GM18873 (cell line): ENCODE measurements around the gene USP9X.
"Not testable (repeated sequence)": the region's sequence is repeated elsewhere in the genome, so short reads cannot be mapped to it uniquely, and the experiment has no call there.

Source experiments
- ATAC-seq: cut with Tn5 transposase; IDR thresholded peaks from one replicate; pipeline ENCODE4 v1.9.1; 2021; ENCODE audit warnings: mild to moderate bottlenecking, moderate library complexity, moderate number of reproducible peaks; ENCODE audit not compliant: unreplicated experiment, low FRiP score

USP9X gene

GRCh38 chrX:41265615-41266014 is 180.4 kb downstream of the USP9X start:
- no peak for ATAC-seq

GRCh38 chrX:41273638-41274037 is 188.4 kb downstream of the USP9X start:
- no peak for ATAC-seq

- ATAC-seq: no peak
Measured at GRCh38 chrX:41275661-41276609, 190.7 kb downstream of the USP9X start.

GRCh38 chrX:41276661-41277506 is 191.6 kb downstream of the USP9X start:
- no peak for ATAC-seq

GRCh38 chrX:41282307-41282706 is 197.1 kb downstream of the USP9X start:
- not testable (repeated sequence) for ATAC-seq

GRCh38 chrX:41285928-41286327 is 200.7 kb downstream of the USP9X start:
- not testable (repeated sequence) for ATAC-seq
